ENCODE results near the gene CD22. TPM values are rescaled to one million over a fixed set of nuclear protein-coding genes. Genes with fewer than 3 reads are reported as not detected.
"Not testable (repeated sequence)": the region's sequence is repeated elsewhere in the genome, so short reads cannot be mapped to it uniquely, and the experiment has no call there.

Gene CD22
- under 1 TPM; 0.63 to 0.76 TPM for total RNA-seq

DNA sequence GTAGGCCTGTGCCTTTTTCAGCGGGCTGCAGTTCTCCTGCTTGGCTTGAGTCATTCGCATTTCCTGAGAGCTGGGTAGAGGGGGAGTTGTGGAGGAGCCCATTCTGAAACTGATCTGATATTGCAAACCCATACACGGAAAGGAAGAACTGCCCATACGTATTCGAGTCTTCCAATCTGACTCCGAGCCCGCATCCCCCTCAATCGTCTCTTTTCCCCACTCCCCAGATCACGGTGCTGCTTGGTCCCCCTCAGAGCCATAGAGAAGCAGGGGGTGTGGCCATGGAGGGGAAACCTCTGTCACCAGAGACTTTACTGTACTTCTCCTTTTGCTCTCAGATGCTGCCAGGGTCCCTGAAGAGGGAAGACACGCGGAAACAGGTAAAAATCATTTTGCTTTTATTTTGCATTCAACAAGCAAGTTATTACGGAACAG is at the start of gene CD22:
TSS of gene CD22 (plus strand) at position 337 of the 435 bp plus-strand sequence. CDS start 2,854 bp downstream, outside the sequence.
- peaks cover 9% of the 10 kb centered on the region for H3K4me1 Mint-ChIP-seq

DNA sequence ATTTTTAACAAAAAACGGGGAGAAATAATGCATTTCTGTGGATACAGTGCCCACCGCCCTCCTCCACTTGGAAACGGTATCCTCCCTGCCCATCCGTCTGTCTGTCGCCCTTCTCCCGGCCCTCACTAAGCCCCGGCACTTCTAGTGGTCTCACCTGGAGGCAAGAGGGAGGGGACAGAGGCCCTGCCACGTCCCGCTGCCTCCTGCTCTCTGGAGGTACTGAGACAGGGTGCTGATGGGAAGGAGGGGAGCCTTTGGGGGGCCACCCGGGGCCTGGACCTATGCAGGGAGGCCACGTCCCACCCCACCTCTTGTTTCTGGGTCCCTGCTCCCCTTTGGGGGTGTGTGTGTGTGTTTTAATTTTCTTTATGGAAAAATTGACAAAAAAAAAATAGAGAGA is 49.6 kb upstream of the CD22 start:
- CTCF ChIA-PET = no interaction called here

More for the DNA sequence above, at the start of gene CD22:
- Mint-ChIP-seq H3K9me3 (no peaks in the 10 kb centered on the region), H3K27me3 (peaks cover 28% of the 10 kb centered on the region), H3K36me3 (ENCODE audit: low read depth) (no peaks in the 10 kb centered on the region), H3K27ac (no peak within 1 kb of the TSS), H3K4me3 (no peak within 1 kb of the TSS)
- CTCF ChIA-PET = no interaction called here
- DNase-seq = no peak
- POLR2A ChIA-PET = no interaction called here

DNA sequence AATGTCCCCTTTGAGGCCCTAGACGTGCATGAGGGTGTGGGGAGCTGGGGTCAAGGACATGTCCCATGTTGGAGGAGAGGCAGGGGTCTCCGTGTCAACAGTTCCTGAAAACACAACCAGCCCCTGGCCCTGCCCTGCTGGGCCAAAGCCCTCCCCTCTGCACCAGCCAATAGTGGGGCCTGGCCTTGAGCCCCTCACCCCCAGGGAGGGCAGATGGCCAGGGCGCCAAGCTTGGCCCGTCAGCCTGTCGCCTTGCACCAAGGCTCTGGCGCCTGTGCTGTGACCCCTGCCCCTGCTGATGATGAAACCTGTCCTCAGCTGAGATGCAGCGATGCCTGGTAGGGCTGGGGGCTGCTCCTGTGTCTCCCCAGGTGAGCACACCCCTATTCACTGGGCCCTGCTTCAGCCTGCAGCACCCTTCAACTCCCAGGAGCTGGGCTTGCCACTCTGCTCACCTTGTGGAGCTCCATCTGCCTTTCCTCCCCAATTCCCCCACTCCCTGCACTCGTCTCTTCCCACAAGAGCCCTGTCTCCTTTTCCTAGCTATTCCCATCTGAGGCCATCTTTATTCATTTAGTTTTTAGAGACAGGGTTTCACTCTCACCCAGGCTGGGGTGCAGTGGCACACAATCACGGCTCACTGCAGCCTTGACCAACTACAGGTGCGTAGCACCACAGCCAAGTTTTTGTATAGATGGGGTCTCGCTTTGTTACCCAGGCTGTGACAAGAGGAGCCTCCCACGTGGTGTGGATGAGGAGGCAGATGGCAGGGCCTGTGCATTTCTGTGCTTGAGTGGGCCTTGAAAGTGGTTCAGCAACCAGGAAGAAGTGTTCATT is 48.8 kb upstream of the CD22 start:
- Mint-ChIP-seq H3K4me3 (no peak overlapping the region), H3K4me1 (no peaks in the 10 kb centered on the region), H3K9me3 (no peaks in the 10 kb centered on the region), H3K36me3 (ENCODE audit: low read depth) (peaks cover 19% of the 10 kb centered on the region), H3K27me3 (peaks cover 21% of the 10 kb centered on the region), H3K27ac (no peak overlapping the region)
- ChIA-PET POLR2A (interaction anchor here (0.8 to 1.3 kb wide), 3 partner anchors 9 to 22 kb away, joined by 3 to 4 read pairs (median 3); no protein-coding TSS in a partner anchor), CTCF (no interaction called here)
- no peak for DNase-seq

More for the DNA sequence above, 49.6 kb upstream of the CD22 start:
- POLR2A ChIA-PET = interaction anchor here (1.8 kb wide), 1 partner anchor 10 kb away, joined by 6 read pairs; no protein-coding TSS in a partner anchor
- DNase-seq = no peak
- H3K27ac Mint-ChIP-seq = no peak overlapping the region
- H3K27me3 Mint-ChIP-seq = peaks cover 18% of the 10 kb centered on the region
- H3K36me3 Mint-ChIP-seq (ENCODE audit: low read depth) = peaks cover 26% of the 10 kb centered on the region
- no peaks in the 10 kb centered on the region for H3K4me1 Mint-ChIP-seq
- H3K4me3 Mint-ChIP-seq = no peak overlapping the region
- H3K9me3 Mint-ChIP-seq = no peaks in the 10 kb centered on the region

DNA sequence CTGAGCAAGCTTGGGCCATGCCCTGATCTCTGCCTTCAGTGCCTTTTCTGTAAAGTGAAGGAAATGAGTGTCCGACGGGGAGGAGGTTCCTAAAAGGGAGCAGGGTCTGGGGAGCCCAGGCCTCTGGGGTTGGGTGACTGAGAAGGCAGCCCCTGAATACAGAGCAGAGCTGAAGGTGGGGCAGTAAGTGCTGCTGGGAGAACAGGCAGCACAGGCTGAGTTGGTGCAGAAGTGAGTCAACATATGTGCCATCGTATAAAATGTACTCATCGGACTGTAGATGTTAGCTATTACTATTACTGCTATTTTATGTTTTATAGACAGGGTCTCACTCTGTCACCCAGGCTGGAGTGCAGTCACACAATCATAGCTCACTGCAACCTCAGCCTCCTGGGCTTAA is 47.7 kb upstream of the CD22 start:
- DNase-seq = no peak
- Mint-ChIP-seq H3K9me3 (no peaks in the 10 kb centered on the region), H3K4me1 (no peaks in the 10 kb centered on the region), H3K27me3 (peaks cover 21% of the 10 kb centered on the region), H3K36me3 (ENCODE audit: low read depth) (peaks cover 11% of the 10 kb centered on the region), H3K4me3 (no peak overlapping the region), H3K27ac (no peak overlapping the region)
- ChIA-PET POLR2A (interaction anchor here (0.9 to 1.3 kb wide), 2 partner anchors 14 to 21 kb away, joined by 3 read pairs; no protein-coding TSS in a partner anchor), CTCF (no interaction called here)

DNA sequence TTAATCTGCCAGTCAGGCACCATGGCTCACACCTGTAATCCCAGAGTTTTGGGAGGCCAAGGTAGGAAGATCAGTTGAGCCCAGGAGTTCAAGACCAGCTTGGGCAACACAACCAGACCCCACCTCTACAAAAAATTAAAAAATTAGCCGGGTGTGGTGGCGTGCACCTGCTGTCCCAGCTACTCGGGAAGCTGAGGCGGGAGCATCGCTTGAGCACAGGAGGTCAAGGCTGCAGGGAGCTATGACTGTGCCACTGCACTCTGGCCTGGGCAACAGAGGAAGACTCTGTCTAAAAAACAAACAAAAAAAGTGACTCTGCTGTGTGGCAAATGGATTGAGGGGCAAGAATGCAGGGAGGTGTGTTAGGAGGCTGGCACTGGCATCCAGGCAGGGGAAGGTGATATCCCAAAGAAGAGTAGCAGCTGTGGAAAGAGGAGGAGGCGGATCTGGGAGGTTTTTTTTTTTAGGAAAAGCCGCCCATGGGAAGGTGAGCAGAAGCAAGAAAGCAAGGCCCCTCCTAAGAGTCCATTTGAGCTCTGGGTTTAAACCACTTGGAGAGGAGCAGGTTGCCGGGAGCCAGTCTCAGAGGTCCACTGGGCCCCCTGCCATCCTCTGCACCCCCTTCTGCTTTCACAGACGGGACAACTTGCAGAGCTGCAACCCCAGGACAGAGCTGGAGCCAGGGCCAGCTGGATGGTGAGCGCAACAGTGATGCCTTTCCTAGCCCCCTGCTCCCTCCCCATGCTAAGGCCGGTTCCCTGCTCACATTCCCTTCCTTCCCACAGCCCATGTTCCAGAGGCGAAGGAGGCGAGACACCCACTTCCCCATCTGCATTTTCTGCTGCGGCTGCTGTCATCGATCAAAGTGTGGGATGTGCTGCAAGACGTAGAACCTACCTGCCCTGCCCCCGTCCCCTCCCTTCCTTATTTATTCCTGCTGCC is 44.6 kb upstream of the CD22 start:
- no peaks in the 10 kb centered on the region for H3K9me3 Mint-ChIP-seq
- no peak overlapping the region for H3K27ac Mint-ChIP-seq
- H3K36me3 Mint-ChIP-seq (ENCODE audit: low read depth) = peaks cover 1% of the 10 kb centered on the region
- ChIA-PET POLR2A (no interaction called here), CTCF (no interaction called here)
- no peak overlapping the region for H3K4me3 Mint-ChIP-seq
- DNase-seq = no peak
- H3K4me1 Mint-ChIP-seq = no peaks in the 10 kb centered on the region
- peaks cover 22% of the 10 kb centered on the region for H3K27me3 Mint-ChIP-seq

DNA sequence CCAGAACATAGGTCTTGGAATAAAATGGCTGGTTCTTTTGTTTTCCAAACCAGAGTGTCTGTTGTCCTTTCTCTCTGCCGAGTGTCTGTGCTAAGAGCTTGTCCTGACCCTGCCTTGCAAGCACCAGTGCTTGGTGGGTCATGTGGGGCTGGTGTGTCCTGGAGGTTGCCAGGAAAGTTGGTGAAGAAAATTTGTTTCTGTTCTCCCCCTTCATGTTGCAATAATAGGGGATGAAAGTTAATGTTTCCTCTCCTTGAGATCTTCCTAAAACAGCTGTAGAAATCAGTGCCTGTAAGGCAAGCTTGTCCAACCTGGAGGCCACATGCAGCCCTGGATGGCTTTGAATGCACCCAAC is 43.9 kb upstream of the CD22 start:
- Mint-ChIP-seq H3K27me3 (peaks cover 22% of the 10 kb centered on the region), H3K27ac (no peak overlapping the region), H3K4me3 (no peak overlapping the region), H3K4me1 (no peaks in the 10 kb centered on the region), H3K9me3 (no peaks in the 10 kb centered on the region), H3K36me3 (ENCODE audit: low read depth) (no peaks in the 10 kb centered on the region)
- DNase-seq = no peak
- ChIA-PET CTCF (interaction anchor here (0.6 kb wide), 1 partner anchor 214 kb away, joined by 3 read pairs; no protein-coding TSS in a partner anchor), POLR2A (no interaction called here)

DNA sequence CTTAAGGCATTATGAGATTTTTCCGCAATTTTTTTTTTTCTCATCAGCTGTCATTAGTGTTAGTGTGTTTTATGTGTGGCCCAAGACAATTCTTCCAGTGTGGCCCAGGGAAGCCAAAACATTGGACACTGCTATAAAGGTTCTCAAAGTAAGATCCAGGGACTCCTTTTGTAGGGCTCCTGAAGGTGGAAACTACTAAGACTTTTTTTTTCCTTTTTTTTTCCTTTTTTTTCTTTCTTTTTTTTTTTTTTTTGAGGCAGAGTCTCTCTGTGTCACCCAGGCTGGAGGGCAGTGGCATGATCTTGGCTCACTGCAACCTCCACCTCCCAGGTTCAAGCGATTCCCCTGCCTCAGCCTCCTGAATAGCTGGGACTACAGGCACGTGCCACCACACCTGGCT is 43.5 kb upstream of the CD22 start:
- H3K36me3 Mint-ChIP-seq (ENCODE audit: low read depth); H3K4me3 Mint-ChIP-seq; H3K27ac Mint-ChIP-seq; POLR2A ChIA-PET; DNase-seq; H3K4me1 Mint-ChIP-seq; H3K9me3 Mint-ChIP-seq: not testable (repeated sequence)
- peaks cover 22% of the 10 kb centered on the region for H3K27me3 Mint-ChIP-seq
- CTCF ChIA-PET = interaction anchor here (0.6 kb wide), 1 partner anchor 214 kb away, joined by 3 read pairs; no protein-coding TSS in a partner anchor

DNA sequence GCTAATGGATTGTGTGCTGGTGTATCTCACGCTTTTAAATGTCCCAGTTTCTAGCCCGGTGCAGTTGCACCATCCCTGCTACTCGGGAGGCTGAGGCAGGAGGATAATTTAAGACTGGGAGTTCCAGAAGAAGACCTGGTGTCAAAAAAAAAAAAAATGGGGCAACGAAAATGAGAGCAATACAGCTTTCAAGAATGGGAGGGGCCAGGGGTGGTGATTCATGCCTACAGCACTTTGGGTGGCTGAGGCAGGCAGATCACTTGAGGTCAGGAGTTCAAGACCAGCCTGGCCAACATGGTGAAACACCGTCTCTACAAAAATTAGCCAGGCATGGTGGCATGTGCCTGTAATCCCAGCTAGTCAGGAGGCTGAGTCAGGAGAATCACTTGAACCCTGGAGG is 42.9 kb upstream of the CD22 start:
- H3K9me3 Mint-ChIP-seq; H3K4me1 Mint-ChIP-seq; H3K27ac Mint-ChIP-seq; H3K36me3 Mint-ChIP-seq (ENCODE audit: low read depth); POLR2A ChIA-PET; H3K4me3 Mint-ChIP-seq; DNase-seq: not testable (repeated sequence)
- CTCF ChIA-PET = interaction anchor here (1.3 kb wide), 1 partner anchor 132 kb away, joined by 3 read pairs; the partner anchor contains the start of gene FXYD5
- H3K27me3 Mint-ChIP-seq = peaks cover 22% of the 10 kb centered on the region

DNA sequence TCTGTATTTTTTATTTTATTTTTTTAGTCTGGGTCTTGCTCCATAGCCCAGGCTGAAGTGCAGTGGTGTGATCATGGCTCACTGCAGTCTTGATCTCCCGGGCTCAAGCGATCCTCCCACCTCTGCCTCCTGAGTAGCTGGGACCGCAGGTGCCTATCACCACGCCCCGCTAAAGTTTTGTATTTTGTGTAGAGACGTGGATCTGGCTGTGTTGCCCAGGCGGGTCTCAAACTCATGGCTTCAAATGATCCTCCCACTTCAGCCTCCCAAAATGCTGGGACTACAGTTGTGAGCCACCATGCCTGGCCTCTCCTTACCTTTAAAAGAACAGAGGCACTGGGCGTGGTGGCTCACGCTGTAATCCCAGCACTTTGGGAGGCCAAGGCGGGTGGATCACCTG is 41.3 kb upstream of the CD22 start:
- Mint-ChIP-seq H3K9me3 (no peaks in the 10 kb centered on the region), H3K27me3 (peaks cover 14% of the 10 kb centered on the region), H3K36me3 (ENCODE audit: low read depth) (no peaks in the 10 kb centered on the region), H3K4me3 (no peak overlapping the region), H3K27ac (no peak overlapping the region), H3K4me1 (no peaks in the 10 kb centered on the region)
- POLR2A ChIA-PET = no interaction called here
- CTCF ChIA-PET = no interaction called here
- DNase-seq = no peak

DNA sequence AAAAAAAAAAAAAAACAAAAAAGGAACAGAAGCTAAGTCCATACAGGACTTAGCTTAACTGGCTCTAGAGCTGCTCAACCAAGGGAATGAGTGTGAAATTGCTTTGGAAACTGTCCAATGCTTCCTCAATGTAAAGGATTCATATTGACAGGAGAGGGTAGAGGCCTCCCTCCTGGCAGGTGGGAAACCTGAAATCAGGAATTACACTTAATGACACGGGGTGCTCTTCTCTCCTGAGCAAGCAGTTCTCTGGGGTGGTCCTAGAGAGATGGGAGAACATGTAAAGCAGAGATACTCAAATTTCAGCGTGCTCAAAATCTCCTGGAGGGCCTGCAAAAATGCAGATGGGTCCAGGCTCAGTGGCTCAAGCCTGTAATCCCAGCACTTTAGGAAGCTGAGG is 40.7 kb upstream of the CD22 start:
- POLR2A ChIA-PET = interaction anchor here (1.5 kb wide), 1 partner anchor 8 kb away, joined by 4 read pairs; no protein-coding TSS in a partner anchor
- Mint-ChIP-seq H3K27ac (no peak overlapping the region), H3K36me3 (ENCODE audit: low read depth) (no peaks in the 10 kb centered on the region), H3K9me3 (no peaks in the 10 kb centered on the region), H3K4me1 (no peaks in the 10 kb centered on the region), H3K27me3 (peaks cover 11% of the 10 kb centered on the region), H3K4me3 (no peak overlapping the region)
- CTCF ChIA-PET = no interaction called here
- no peak for DNase-seq

DNA sequence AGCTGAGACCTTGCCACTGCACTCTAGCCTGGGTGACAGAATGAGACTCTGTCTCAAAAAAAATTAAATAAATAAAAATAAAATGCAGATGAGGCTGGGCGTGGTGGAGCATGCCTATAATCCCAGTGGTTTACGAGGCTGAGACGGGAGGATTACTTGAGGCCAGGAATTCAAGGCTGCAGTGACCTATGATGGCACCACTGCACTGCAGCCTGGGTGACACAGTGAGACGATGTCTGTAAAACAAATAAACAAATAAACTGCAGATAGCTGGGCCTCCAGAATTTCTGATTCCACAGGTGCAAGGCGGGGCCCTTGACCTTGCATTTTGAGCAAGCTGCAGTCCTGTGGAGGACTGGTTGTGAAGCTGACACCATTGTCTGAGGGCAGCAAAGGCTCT is 40.1 kb upstream of the CD22 start:
- CTCF ChIA-PET = no interaction called here
- peaks cover 9% of the 10 kb centered on the region for H3K27me3 Mint-ChIP-seq
- no peak overlapping the region for H3K27ac Mint-ChIP-seq
- no peak overlapping the region for H3K4me3 Mint-ChIP-seq
- no peaks in the 10 kb centered on the region for H3K4me1 Mint-ChIP-seq
- POLR2A ChIA-PET = interaction anchor here (1.5 kb wide), 1 partner anchor 9 kb away, joined by 4 read pairs; no protein-coding TSS in a partner anchor
- DNase-seq = no peak
- H3K36me3 Mint-ChIP-seq (ENCODE audit: low read depth) = no peaks in the 10 kb centered on the region
- no peaks in the 10 kb centered on the region for H3K9me3 Mint-ChIP-seq

DNA sequence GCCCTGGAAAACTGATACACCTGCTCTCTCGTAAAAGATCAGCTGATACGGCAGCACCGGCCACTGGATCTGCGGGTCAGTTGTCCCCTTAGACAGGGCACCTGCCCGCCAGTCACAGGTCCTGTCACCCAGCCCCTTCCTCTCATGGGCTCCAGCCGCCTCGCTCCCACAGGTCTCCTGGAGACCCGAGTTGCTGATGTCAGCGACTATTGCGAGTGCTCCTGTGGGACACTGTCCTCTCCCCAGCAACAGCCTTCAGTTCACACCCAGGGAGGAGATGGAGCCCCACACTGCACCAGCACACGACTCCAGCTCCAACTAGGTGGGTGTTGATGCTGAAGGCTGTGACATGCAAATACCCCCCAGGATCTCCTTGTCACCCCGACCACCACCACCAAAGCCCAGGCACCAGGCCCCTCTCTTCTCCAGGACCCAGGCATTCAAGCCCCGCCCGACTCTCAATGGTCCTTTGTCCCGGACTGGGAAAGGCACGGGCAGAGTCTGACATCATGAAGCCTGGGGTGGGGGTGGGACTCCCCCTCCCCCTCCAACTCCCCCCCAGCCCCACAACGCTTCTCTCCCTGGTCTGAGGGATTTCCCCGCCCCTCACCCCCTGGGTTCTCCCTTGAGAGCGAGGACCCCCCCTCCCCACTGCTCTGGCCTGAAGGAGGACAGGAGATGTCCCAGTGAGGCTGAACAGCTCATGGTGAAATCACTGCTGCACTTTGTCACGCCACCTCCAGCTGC is 38.4 kb upstream of the CD22 start:
- no peak for DNase-seq
- H3K27me3 Mint-ChIP-seq = peaks cover 4% of the 10 kb centered on the region
- H3K4me3 Mint-ChIP-seq = no peak overlapping the region
- peaks cover under 1% of the 10 kb centered on the region for H3K4me1 Mint-ChIP-seq
- H3K9me3 Mint-ChIP-seq = no peaks in the 10 kb centered on the region
- H3K36me3 Mint-ChIP-seq (ENCODE audit: low read depth) = no peaks in the 10 kb centered on the region
- ChIA-PET CTCF (no interaction called here), POLR2A (no interaction called here)
- H3K27ac Mint-ChIP-seq = no peak overlapping the region
